GM18511 (cell line): ENCODE results near the gene GC.
"Not testable (repeated sequence)": the region's sequence is repeated elsewhere in the genome, so short reads cannot be mapped to it uniquely, and the experiment has no call there.

Experiments used
- ATAC-seq: cut with Tn5 transposase; IDR thresholded peaks from one replicate; pipeline ENCODE4 v1.9.1; 2021; ENCODE audit warnings: mild to moderate bottlenecking, moderate library complexity; ENCODE audit not compliant: unreplicated experiment

GC gene

GRCh38 chr4:71783972-71784371, at the start of gene GC:
GC (minus strand) TSS chr4:71784079; CDS start chr4:71784018, 61 bp downstream.
- ATAC-seq, result no peak

GRCh38 chr4:71833232-71833900, 49.5 kb upstream of the GC start:
- no peak for ATAC-seq

- no peak for ATAC-seq
Measured at GRCh38 chr4:71832049-71832448, 48.2 kb upstream of the GC start.

- no peak for ATAC-seq
Measured at GRCh38 chr4:71830497-71831190, 46.8 kb upstream of the GC start.

- ATAC-seq, result no peak
Measured at GRCh38 chr4:71828470-71828869, 44.6 kb upstream of the GC start.

- no peak for ATAC-seq
Measured at GRCh38 chr4:71827826-71828225, 43.9 kb upstream of the GC start.

- no peak for ATAC-seq
Measured at GRCh38 chr4:71816676-71817303, 32.9 kb upstream of the GC start.

- ATAC-seq, result no peak
Measured at GRCh38 chr4:71814433-71814832, 30.6 kb upstream of the GC start.

- not testable (repeated sequence) for ATAC-seq
Measured at GRCh38 chr4:71809805-71810204, 25.9 kb upstream of the GC start.

GRCh38 chr4:71807469-71807868, 23.6 kb upstream of the GC start:
- no peak for ATAC-seq

- ATAC-seq, result not testable (repeated sequence)
Measured at GRCh38 chr4:71805230-71805629, 21.4 kb upstream of the GC start.

- not testable (repeated sequence) for ATAC-seq
Measured at GRCh38 chr4:71804017-71804697, 20.3 kb upstream of the GC start.

GRCh38 chr4:71785959-71786358, 2.1 kb upstream of the GC start:
- ATAC-seq, result no peak

GRCh38 chr4:71784569-71785197, 804 bp upstream of the GC start:
- no peak for ATAC-seq

GRCh38 chr4:71777891-71778290, 6.0 kb downstream of the GC start:
- ATAC-seq, result no peak

GRCh38 chr4:71775449-71775848, 8.4 kb downstream of the GC start:
- ATAC-seq, result no peak

- ATAC-seq, result no peak
Measured at GRCh38 chr4:71774136-71774535, 9.7 kb downstream of the GC start.

GRCh38 chr4:71773004-71773403, 10.9 kb downstream of the GC start:
- no peak for ATAC-seq

- ATAC-seq, result no peak
Measured at GRCh38 chr4:71772592-71772991, 11.3 kb downstream of the GC start.

GRCh38 chr4:71771613-71772012, 12.3 kb downstream of the GC start:
- no peak for ATAC-seq

- no peak for ATAC-seq
Measured at GRCh38 chr4:71769434-71769833, 14.4 kb downstream of the GC start.
